GM23248 (cell line): ENCODE data around the gene RBM10.

Experiments
- EZH2 ChIP-seq: fragments of 200-600 bp; sonication (generic); IDR thresholded peaks from 2 replicates; pipeline ENCODE4 v1.6.1; 2018; ENCODE audit warnings: antibody characterized with exemption, mild to moderate bottlenecking; ENCODE audit not compliant: insufficient read depth, poor library complexity, severe bottlenecking
- EZH2phosphoT487 ChIP-seq: fragments of 200-600 bp; sonication (generic); IDR thresholded peaks from 2 replicates; pipeline ENCODE4 v1.6.1; 2018; ENCODE audit warnings: antibody characterized with exemption, moderate library complexity, mild to moderate bottlenecking, low read depth; ENCODE audit not compliant: insufficient read depth

GRCh38 chrX:47144626-47145394, at the start of gene RBM10, which contains the start of gene NDUFB11:
- no peak for TF ChIP-seq EZH2phosphoT487
- TF ChIP-seq EZH2 = no peak
